Adrenal gland (tissue), 5 donors: ENCODE measurements around the gene APOD.
"Not testable (repeated sequence)": the region's sequence is repeated elsewhere in the genome, so short reads cannot be mapped to it uniquely, and the experiment has no call there.

Experiments
- CTCF ChIP-seq, 6 experiments: fragments of 450-650 bp in 4 of 6; fragments of 200-600 bp in 2 of 6; sonication (generic) in 1 of 6; IDR thresholded peaks; 1 replicate in 5 of 6; 2 replicates in 1 of 6; pipeline versions ENCODE4 v1.5.1 to v1.8.0; 2016 to 2021; ENCODE audit warnings: antibody characterized with exemption in 6 of 6, mild to moderate bottlenecking in 2 of 6, moderate library complexity in 1 of 6
- POLR2A ChIP-seq, 2 donors: fragments of 450-650 bp; IDR thresholded peaks; one replicate each; pipeline ENCODE4 v1.6.1; 2017; ENCODE audit warnings: antibody characterized with exemption in 2 of 2, mild to moderate bottlenecking in 2 of 2, moderate library complexity in 1 of 2
- donor health status: DM: no; HTN: no; CAD: no.

DNA sequence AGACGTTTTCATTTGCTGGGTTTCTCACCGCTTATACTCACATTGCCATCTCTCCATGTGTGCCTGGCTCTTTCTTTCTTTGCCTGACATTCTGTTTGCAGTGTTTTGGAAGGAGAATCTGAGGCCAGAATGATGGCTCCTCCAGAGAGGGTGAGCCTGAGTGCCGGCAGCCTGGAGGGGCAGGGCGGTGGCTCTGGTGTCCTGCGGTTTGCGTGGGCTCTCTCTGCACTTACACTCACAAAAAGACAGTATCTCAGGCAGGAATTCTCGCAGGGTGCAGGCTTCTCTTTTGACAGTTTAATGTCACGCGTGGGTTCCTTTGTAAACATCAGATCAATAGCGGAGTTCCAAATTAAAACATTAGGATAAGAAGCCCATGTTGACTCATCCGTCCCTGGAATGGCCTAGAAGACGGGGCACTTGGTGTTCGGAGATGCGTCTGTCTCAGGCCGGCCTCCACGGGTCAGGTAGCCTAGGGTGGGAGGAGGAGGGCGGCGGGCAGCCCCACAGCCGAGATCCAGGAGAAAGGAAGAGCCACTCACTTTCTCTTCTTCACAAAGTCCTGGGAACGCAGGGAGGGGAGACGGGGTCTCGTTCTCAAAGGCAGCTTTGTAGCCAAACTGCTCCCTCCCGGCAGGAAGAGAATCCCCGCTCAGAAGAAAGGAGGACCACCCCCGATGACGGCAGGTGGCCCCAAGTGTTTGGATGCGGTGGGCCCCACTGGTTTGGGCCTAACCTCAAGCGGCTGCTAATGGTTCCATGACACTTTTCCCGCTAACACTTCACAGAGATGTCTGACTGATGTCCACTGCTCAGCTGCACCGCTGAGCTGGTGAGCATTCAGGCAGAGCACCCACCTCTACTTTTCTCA, 44.0 kb upstream of the APOD start:
- not testable (repeated sequence) for TF ChIP-seq CTCF, POLR2A (IDR thresholded peaks at IDR 0.05)
